ENCODE measurements around the gene PPIE. TPM values are rescaled to one million over a fixed set of nuclear protein-coding genes. Genes with fewer than 3 reads are reported as not detected.

Gene PPIE
- total RNA-seq (68.6 and 69.4 TPM in 2 replicates), polyA plus RNA-seq (64.4 and 78.3 TPM in 2 replicates), polyA minus RNA-seq (21.4 and 28.3 TPM in 2 replicates)
- total RNA-seq (2013): 47.6 TPM

DNA sequence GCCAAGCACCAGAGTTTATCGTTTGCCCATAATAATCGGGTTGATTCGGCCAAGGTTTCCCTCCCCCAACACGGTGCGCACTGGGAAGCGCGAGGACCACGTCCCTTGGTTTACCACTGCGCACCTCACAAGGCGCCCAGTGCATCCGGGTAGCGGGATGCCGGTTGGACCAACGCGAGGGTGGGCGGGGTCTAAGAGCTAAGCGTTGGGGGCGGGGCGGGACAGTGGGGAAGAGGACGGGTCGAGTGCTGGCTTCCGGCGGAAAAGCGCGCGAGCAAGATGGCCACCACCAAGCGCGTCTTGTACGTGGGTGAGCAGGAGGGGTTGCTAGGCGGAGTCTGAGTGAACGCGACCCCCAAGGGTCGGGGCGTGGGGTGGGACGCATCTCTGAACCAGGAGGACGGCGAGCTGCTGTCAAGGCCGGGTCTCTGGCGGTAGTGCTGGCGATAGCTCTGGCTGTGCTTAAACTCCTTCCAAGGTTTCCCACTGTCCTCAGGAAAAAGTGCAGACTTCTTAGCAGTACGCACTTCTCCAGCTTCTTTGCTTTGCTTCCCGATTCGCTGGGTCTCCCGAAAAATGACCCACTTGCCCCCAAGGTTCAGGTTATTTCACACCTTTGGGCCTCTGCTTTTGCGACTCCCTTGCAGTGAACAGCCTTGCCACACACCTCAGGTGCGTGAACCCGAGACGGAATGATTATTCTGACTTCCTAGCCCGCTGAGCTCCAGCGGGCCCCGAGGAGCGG, at the start of gene PPIE:
Gene PPIE, plus strand, starts transcription at position 261 of the 745 bp plus-strand sequence. Its CDS starts 19 bp downstream, at position 280.
- Mint-ChIP-seq H3K4me3 (peak within 1 kb of the TSS; percentile 98), H3K27me3 (peaks cover 19% of the 10 kb centered on the region), H3K4me1 (peaks cover 19% of the 10 kb centered on the region), H3K9me3 (ENCODE audit: insufficient read depth) (peaks cover 2% of the 10 kb centered on the region), H3K27ac (peak within 1 kb of the TSS; percentile 91)
- WGBS (ENCODE audit: insufficient coverage): 2% methylated on average over 50 of the region's 52 CpGs
- peak within 1 kb of the TSS; percentile 58 to 78 for H3K27ac ChIP-seq (ENCODE audit: low read length in 2 of 2)
- H3K9me3 ChIP-seq (ENCODE audit: control extremely low read depth in 1 of 3, control insufficient read depth in 2 of 3, insufficient read depth in 1 of 3, low read length in 2 of 3): no peaks in the 10 kb centered on the region
- H3K36me3 ChIP-seq (replicated peaks in 1 of 2; ENCODE audit: control extremely low read depth in 1 of 2, control insufficient read depth in 1 of 2, extremely low read depth in 1 of 2, insufficient read depth in 2 of 2, low read length in 1 of 2): peaks cover 8 to 36% of the 10 kb centered on the region in 2 experiments
- DNase-seq: peak; percentile 91
- peak within 1 kb of the TSS; percentile 64 to 92 (median 81) for H3K4me3 ChIP-seq (ENCODE audit: control extremely low read depth in 1 of 5, extremely low read depth in 1 of 5, insufficient read depth in 1 of 5, low read depth in 2 of 5, low read length in 4 of 5)
- intact Hi-C loops (cut with micrococcal nuclease): loop anchor here (1.0 to 2.0 kb wide), 2 partner anchors 132 to 300 kb away; no protein-coding TSS in a partner anchor
- peaks cover 14% of the 10 kb centered on the region for H3K79me2 ChIP-seq (ENCODE audit: control insufficient read depth, insufficient read depth, low read length)
- ChIA-PET POLR2A (interaction anchor here (0.6 to 1.0 kb wide), 7 partner anchors 50 to 931 kb away, joined by 3 to 6 read pairs (median 3); no protein-coding TSS in a partner anchor), CTCF (interaction anchor here (0.8 to 2.0 kb wide), 5 partner anchors 14 to 235 kb away, joined by 3 to 9 read pairs (median 3); no protein-coding TSS in a partner anchor)
- H4K20me1 ChIP-seq (ENCODE audit: control insufficient read depth, insufficient read depth, low read length, poor library complexity, severe bottlenecking): no peaks in the 10 kb centered on the region
- H2AFZ ChIP-seq (ENCODE audit: insufficient read depth, low read depth, low read length, poor library complexity, severe bottlenecking): peak within 1 kb of the TSS; percentile 99
- H3K4me1 ChIP-seq (ENCODE audit: control insufficient read depth in 2 of 2, insufficient read depth in 2 of 2, low read length in 2 of 2): peaks cover 9 to 16% of the 10 kb centered on the region in 2 donors
- H3K4me2 ChIP-seq (replicated peaks; ENCODE audit: low read depth, low read length, poor library complexity, severe bottlenecking): peak within 1 kb of the TSS; percentile 87
- peaks cover 0 to 18% (median 14%) of the 10 kb centered on the region in 4 experiments for H3K27me3 ChIP-seq (replicated peaks in 1 of 4; ENCODE audit: control extremely low read depth in 1 of 4, control insufficient read depth in 3 of 4, insufficient read depth in 4 of 4, low read length in 3 of 4)
- TF ChIP-seq EZH2 (IDR thresholded peaks at IDR 0.05; ENCODE audit: borderline replicate concordance, insufficient read depth, low read depth, low read length, poor library complexity, severe bottlenecking): no peak
- TF ChIP-seq, protein P1, sequence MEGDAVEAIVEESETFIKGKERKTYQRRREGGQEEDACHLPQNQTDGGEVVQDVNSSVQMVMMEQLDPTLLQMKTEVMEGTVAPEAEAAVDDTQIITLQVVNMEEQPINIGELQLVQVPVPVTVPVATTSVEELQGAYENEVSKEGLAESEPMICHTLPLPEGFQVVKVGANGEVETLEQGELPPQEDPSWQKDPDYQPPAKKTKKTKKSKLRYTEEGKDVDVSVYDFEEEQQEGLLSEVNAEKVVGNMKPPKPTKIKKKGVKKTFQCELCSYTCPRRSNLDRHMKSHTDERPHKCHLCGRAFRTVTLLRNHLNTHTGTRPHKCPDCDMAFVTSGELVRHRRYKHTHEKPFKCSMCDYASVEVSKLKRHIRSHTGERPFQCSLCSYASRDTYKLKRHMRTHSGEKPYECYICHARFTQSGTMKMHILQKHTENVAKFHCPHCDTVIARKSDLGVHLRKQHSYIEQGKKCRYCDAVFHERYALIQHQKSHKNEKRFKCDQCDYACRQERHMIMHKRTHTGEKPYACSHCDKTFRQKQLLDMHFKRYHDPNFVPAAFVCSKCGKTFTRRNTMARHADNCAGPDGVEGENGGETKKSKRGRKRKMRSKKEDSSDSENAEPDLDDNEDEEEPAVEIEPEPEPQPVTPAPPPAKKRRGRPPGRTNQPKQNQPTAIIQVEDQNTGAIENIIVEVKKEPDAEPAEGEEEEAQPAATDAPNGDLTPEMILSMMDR (IDR thresholded peaks at IDR 0.05): no peak
- peak; percentile 99 for ATAC-seq (ENCODE audit: low read depth)
- peak within 1 kb of the TSS; percentile 92 for H3K9ac ChIP-seq (ENCODE audit: low read length)

DNA sequence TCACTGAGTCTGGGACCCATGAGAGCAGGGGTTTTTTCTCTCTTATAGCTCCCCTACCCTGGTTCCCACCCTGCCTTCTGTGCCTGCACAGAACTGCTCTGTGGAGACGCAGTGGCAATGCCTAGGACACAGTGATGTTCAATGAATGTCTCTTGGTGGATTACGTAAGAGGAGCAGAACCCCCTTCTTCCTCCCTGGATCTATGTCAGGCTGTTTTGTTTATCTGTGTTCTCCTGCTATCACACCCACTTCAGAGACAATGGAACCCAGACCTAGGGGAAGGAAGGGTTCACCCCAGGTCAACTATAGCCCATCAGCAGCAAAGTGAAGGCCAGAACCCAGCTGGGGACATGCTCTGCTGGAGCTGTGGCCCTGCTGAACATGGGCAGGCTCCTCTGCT, 49.5 kb upstream of the PPIE start:
- ATAC-seq (ENCODE audit: low read depth) (no peak), DNase-seq (no peak)
- Histone ChIP-seq H3K4me1 (ENCODE audit: control insufficient read depth in 2 of 2, insufficient read depth in 2 of 2, low read length in 2 of 2) (peaks cover 21 to 28% of the 10 kb centered on the region in 2 donors), H3K9me3 (ENCODE audit: control extremely low read depth in 1 of 3, control insufficient read depth in 2 of 3, insufficient read depth in 1 of 3, low read length in 2 of 3) (peaks cover 0 to 28% (median 0%) of the 10 kb centered on the region in 3 donors), H3K36me3 (replicated peaks in 1 of 2; ENCODE audit: control extremely low read depth in 1 of 2, control insufficient read depth in 1 of 2, extremely low read depth in 1 of 2, insufficient read depth in 2 of 2, low read length in 1 of 2) (no peaks in the 10 kb centered on the region), H3K4me2 (replicated peaks; ENCODE audit: low read depth, low read length, poor library complexity, severe bottlenecking) (no peak overlapping the region), H2AFZ (ENCODE audit: insufficient read depth, low read depth, low read length, poor library complexity, severe bottlenecking) (no peak overlapping the region), H3K4me3 (ENCODE audit: control extremely low read depth in 1 of 5, extremely low read depth in 1 of 5, insufficient read depth in 1 of 5, low read depth in 2 of 5, low read length in 4 of 5) (no peak overlapping the region), H3K9ac (ENCODE audit: low read length) (no peak overlapping the region), H4K20me1 (ENCODE audit: control insufficient read depth, insufficient read depth, low read length, poor library complexity, severe bottlenecking) (no peaks in the 10 kb centered on the region), H3K79me2 (ENCODE audit: control insufficient read depth, insufficient read depth, low read length) (no peaks in the 10 kb centered on the region), H3K27me3 (replicated peaks in 1 of 4; ENCODE audit: control extremely low read depth in 1 of 4, control insufficient read depth in 3 of 4, insufficient read depth in 4 of 4, low read length in 3 of 4) (peaks cover 0 to 79% (median 41%) of the 10 kb centered on the region in 4 experiments), H3K27ac (ENCODE audit: low read length in 2 of 2) (no peak overlapping the region)
- CTCF ChIA-PET: no interaction called here
- peaks cover 26% of the 10 kb centered on the region for H3K4me1 Mint-ChIP-seq
- peaks cover 63% of the 10 kb centered on the region for H3K27me3 Mint-ChIP-seq
- no peak overlapping the region for H3K27ac Mint-ChIP-seq
- no peaks in the 10 kb centered on the region for H3K9me3 Mint-ChIP-seq (ENCODE audit: insufficient read depth)
- intact Hi-C loops (cut with micrococcal nuclease): no loop called here
- POLR2A ChIA-PET: no interaction called here
- WGBS (ENCODE audit: insufficient coverage): 83% methylated on average over 1 of the region's 2 CpGs
- TF ChIP-seq, protein P1 (IDR thresholded peaks at IDR 0.05): no peak
- no peak for TF ChIP-seq EZH2 (IDR thresholded peaks at IDR 0.05; ENCODE audit: borderline replicate concordance, insufficient read depth, low read depth, low read length, poor library complexity, severe bottlenecking)
- H3K4me3 Mint-ChIP-seq: no peak overlapping the region

Data from B cell (primary cell).